B cell (primary cell): ENCODE measurements around the gene FAM163A. TPM values are rescaled to one million over a fixed set of nuclear protein-coding genes. Genes with fewer than 3 reads are reported as not detected.
"Not testable (repeated sequence)": the region's sequence is repeated elsewhere in the genome, so short reads cannot be mapped to it uniquely, and the experiment has no call there.

ENCODE experiments used
- ATAC-seq: fragments of 200-7000 bp; cut with Tn5 transposase; one replicate; pipeline ENCODE4 v1.10.0; 2021; ENCODE audit warnings: low read depth, mild to moderate bottlenecking, moderate number of reproducible peaks, moderate library complexity
- CTCF ChIA-PET: fragments of 350-600 bp; sonication (Branson Sonifier 250); formaldehyde crosslinking; loops from one replicate; lab custom pipeline; 2021; ENCODE audit warnings: antibody characterized with exemption, inconsistent platforms; lab: Charles Lee
- POLR2A ChIA-PET: fragments of 350-600 bp; sonication (Branson Sonifier 250); formaldehyde crosslinking; loops from one replicate; lab custom pipeline; 2021; ENCODE audit warnings: antibody characterized with exemption; lab: Charles Lee
- DNase-seq: peaks from one replicate; pipeline ENCODE4 v3.0.0; 2013
- H2AFZ ChIP-seq: 2 replicates; pipeline ENCODE4 v1.6.1; 2012; ENCODE audit warnings: mild to moderate bottlenecking, low read depth, low read length; ENCODE audit not compliant: insufficient read depth, poor library complexity, severe bottlenecking
- H3K27ac ChIP-seq, 2 donors: 1 replicate in 1 of 2; 2 replicates in 1 of 2; pipeline ENCODE4 v1.5.1; 2012 to 2013; ENCODE audit warnings: low read length in 2 of 2, mild to moderate bottlenecking in 2 of 2, moderate library complexity in 1 of 2
- H3K27me3 ChIP-seq, 4 experiments: fragments of 200-600 bp in 1 of 4; sonication (generic) in 1 of 4; replicated peaks in 1 of 4; 1 replicate in 2 of 4; 2 replicates in 2 of 4; pipeline versions ENCODE4 v1.6.1 to v1.7.0; 2013 to 2016; ENCODE audit warnings: low read length in 3 of 4, mild to moderate bottlenecking in 2 of 4, mixed read lengths in 1 of 4, moderate library complexity in 1 of 4; ENCODE audit not compliant: insufficient read depth in 4 of 4, control insufficient read depth in 3 of 4; ENCODE audit errors: control extremely low read depth in 1 of 4
- H3K36me3 ChIP-seq, 2 experiments: replicated peaks in 1 of 2; 1 replicate in 1 of 2; 2 replicates in 1 of 2; pipeline versions ENCODE4 v1.6.1 to v1.7.1; 2013; ENCODE audit warnings: low read length in 1 of 2; ENCODE audit not compliant: insufficient read depth in 2 of 2, control insufficient read depth in 1 of 2; ENCODE audit errors: control extremely low read depth in 1 of 2, extremely low read depth in 1 of 2
- H3K4me1 ChIP-seq, 2 donors: fragments of 200-600 bp in 1 of 2; sonication (generic) in 1 of 2; 1 replicate in 1 of 2; 2 replicates in 1 of 2; pipeline versions ENCODE4 v1.5.1 to v1.6.1; 2013 to 2017; ENCODE audit warnings: low read length in 2 of 2; ENCODE audit not compliant: control insufficient read depth in 2 of 2, insufficient read depth in 2 of 2
- H3K4me2 ChIP-seq: replicated peaks from 2 replicates; pipeline ENCODE3; 2012; ENCODE audit warnings: mild to moderate bottlenecking, low read depth, low read length; ENCODE audit not compliant: poor library complexity, severe bottlenecking
- H3K4me3 ChIP-seq, 5 experiments: fragments of 200-600 bp in 1 of 5; sonication (generic) in 1 of 5; 1 replicate in 3 of 5; 2 replicates in 2 of 5; pipeline versions ENCODE4 v1.5.1 to v1.7.0; 2011 to 2016; ENCODE audit warnings: low read length in 4 of 5, mild to moderate bottlenecking in 4 of 5, low read depth in 2 of 5, control low read depth in 1 of 5, moderate library complexity in 1 of 5; ENCODE audit not compliant: insufficient read depth in 1 of 5; ENCODE audit errors: control extremely low read depth in 1 of 5, extremely low read depth in 1 of 5
- H3K79me2 ChIP-seq: fragments of 200-600 bp; sonication (generic); one replicate; pipeline ENCODE4 v1.6.0; 2016; ENCODE audit warnings: low read length; ENCODE audit not compliant: control insufficient read depth, insufficient read depth
- H3K9ac ChIP-seq: fragments of 200-600 bp; sonication (generic); 2 replicates; pipeline ENCODE4 v1.6.1; 2017; ENCODE audit warnings: mild to moderate bottlenecking, low read length, moderate library complexity
- H3K9me3 ChIP-seq, 3 donors: one replicate each; pipeline versions ENCODE4 v1.6.1 to v1.7.1; 2013; ENCODE audit warnings: low read length in 2 of 3; ENCODE audit not compliant: control insufficient read depth in 2 of 3, insufficient read depth in 1 of 3; ENCODE audit errors: control extremely low read depth in 1 of 3
- H4K20me1 ChIP-seq: 2 replicates; pipeline ENCODE4 v1.6.0; 2012; ENCODE audit warnings: mild to moderate bottlenecking, low read length; ENCODE audit not compliant: insufficient read depth, control insufficient read depth, poor library complexity, severe bottlenecking
- H3K27ac Mint-ChIP-seq: one replicate; pipeline ENCODE4 v1.8.0; 2021; ENCODE audit warnings: mixed read lengths
- H3K27me3 Mint-ChIP-seq: one replicate; pipeline ENCODE4 v1.8.0; 2021; ENCODE audit warnings: mixed read lengths
- H3K4me1 Mint-ChIP-seq: one replicate; pipeline ENCODE4 v1.8.0; 2021; ENCODE audit warnings: mixed read lengths
- H3K4me3 Mint-ChIP-seq: one replicate; pipeline ENCODE4 v1.8.0; 2021; ENCODE audit warnings: mixed read lengths
- H3K9me3 Mint-ChIP-seq: one replicate; pipeline ENCODE4 v1.8.0; 2022; ENCODE audit warnings: mixed read lengths; ENCODE audit not compliant: insufficient read depth
- CTCF ChIP-seq: fragments of 200-600 bp; IDR thresholded peaks from one replicate; pipeline ENCODE4 v1.8.0; 2022; ENCODE audit warnings: antibody characterized with exemption, mild to moderate bottlenecking
- EZH2 ChIP-seq: IDR thresholded peaks from 2 replicates; pipeline ENCODE4 v1.6.1; 2012; ENCODE audit warnings: borderline replicate concordance, low read depth, mild to moderate bottlenecking, moderate library complexity, low read length; ENCODE audit not compliant: insufficient read depth, poor library complexity, severe bottlenecking
- WGBS: methylation state at CpG from one replicate; pipeline ENCODE4 v1.1.5; 2013; ENCODE audit warnings: missing lambda C conversion rate; ENCODE audit not compliant: insufficient coverage; 5-methylcytosine and 5-hydroxymethylcytosine counted together
- intact Hi-C: fragments of 100-400 bp; cut with micrococcal nuclease; formaldehyde crosslinking; loops from one replicate; pipeline ENCODE4 v1.10.0; 2022
- polyA minus RNA-seq: library from RNA; depleted of rRNA, polyadenylated mRNA; stranded (reverse); fragments of >200 nt; gene quantifications from 2 replicates; pipeline ENCODE4 v1.2.3, GENCODE V29; 2012
- polyA plus RNA-seq: library from polyadenylated mRNA; depleted of rRNA; stranded (reverse); fragments of >200 nt; gene quantifications from 2 replicates; pipeline ENCODE4 v1.2.3, GENCODE V29; 2012
- total RNA-seq, 2 donors: library from RNA; stranded (reverse); fragments of 120-200 nt in 1 of 2; gene quantifications; 1 replicate in 1 of 2; 2 replicates in 1 of 2; pipeline versions ENCODE4 v1.2.3 to v1.2.4, GENCODE V29; 2013 to 2022

FAM163A gene
- not detected in 2 replicates for total RNA-seq
- not detected for total RNA-seq (2013)
- polyA plus RNA-seq, result not detected in 2 replicates
- polyA minus RNA-seq, result not detected in 2 replicates

GRCh38 chr1:179742717-179743678, at the start of gene FAM163A:
FAM163A (plus strand) TSS chr1:179743291; CDS start chr1:179813098, 69,807 bp downstream.
- peaks cover 72% of the 10 kb centered on the region for H3K27me3 Mint-ChIP-seq
- DNase-seq (no peak), ATAC-seq (no peak)
- no peaks in the 10 kb centered on the region for H3K79me2 ChIP-seq
- intact Hi-C loops, result no loop called here
- H4K20me1 ChIP-seq, result no peaks in the 10 kb centered on the region
- peaks cover 9% of the 10 kb centered on the region for H3K4me1 Mint-ChIP-seq
- no peak within 1 kb of the TSS for H3K4me3 ChIP-seq
- peak within 1 kb of the TSS; percentile 13 for H3K4me2 ChIP-seq
- ChIA-PET POLR2A (no interaction called here), CTCF (no interaction called here)
- no peak for TF ChIP-seq EZH2
- no peak for TF ChIP-seq CTCF
- H3K9me3 ChIP-seq, result peaks cover 0 to 4% (median 0%) of the 10 kb centered on the region in 3 donors
- no peaks in the 10 kb centered on the region for H3K9me3 Mint-ChIP-seq
- H3K36me3 ChIP-seq, result no peaks in the 10 kb centered on the region
- H2AFZ ChIP-seq, result no peak within 1 kb of the TSS
- peaks cover 0 to 29% (median 22%) of the 10 kb centered on the region in 4 experiments for H3K27me3 ChIP-seq
- no peak within 1 kb of the TSS for H3K9ac ChIP-seq
- H3K27ac ChIP-seq, result no peak within 1 kb of the TSS
- H3K4me3 Mint-ChIP-seq, result peak within 1 kb of the TSS; percentile 64
- no peak within 1 kb of the TSS for H3K27ac Mint-ChIP-seq
- peaks cover 0 to 4% of the 10 kb centered on the region in 2 donors for H3K4me1 ChIP-seq
- WGBS, result 3% methylated on average over 92 of the region's 92 CpGs

- H3K9me3 Mint-ChIP-seq, H2AFZ ChIP-seq, H3K27ac Mint-ChIP-seq, H3K36me3 ChIP-seq, H3K4me1 ChIP-seq, H3K4me2 ChIP-seq, H3K27me3 ChIP-seq, H3K79me2 ChIP-seq, H3K4me3 ChIP-seq, DNase-seq, H4K20me1 ChIP-seq, ATAC-seq, POLR2A ChIA-PET, H3K4me1 Mint-ChIP-seq, H3K27ac ChIP-seq, CTCF ChIA-PET, H3K9ac ChIP-seq, H3K9me3 ChIP-seq, H3K4me3 Mint-ChIP-seq, intact Hi-C loops: not testable (repeated sequence)
- 87% methylated on average over 4 of the region's 6 CpGs for WGBS
- H3K27me3 Mint-ChIP-seq, result peaks cover 27% of the 10 kb centered on the region
Measured at GRCh38 chr1:179694530-179694929, 48.6 kb upstream of the FAM163A start.
